HepG2 (cell line): Measurements from ENCODE around the gene COX6A2. TPM values are rescaled to one million over a fixed set of nuclear protein-coding genes. Genes with fewer than 3 reads are reported as not detected.

ENCODE experiments used
- DNMT1 ChIP-seq: sonication (generic); formaldehyde crosslinking; IDR thresholded peaks from 2 replicates; pipeline ENCODE4 v1.5.1; 2020; ENCODE audit warnings: mild to moderate bottlenecking, missing genetic modification reagents
- FLYWCH1 ChIP-seq: sonication (generic); formaldehyde crosslinking; IDR thresholded peaks from 2 replicates; pipeline ENCODE4 v1.8.1; 2023; ENCODE audit warnings: mild to moderate bottlenecking, missing genetic modification reagents
- GABPA ChIP-seq, 2 experiments: IDR thresholded peaks; 2 replicates each; pipeline ENCODE4 v1.6.1; 2011 to 2016; ENCODE audit warnings: low read depth in 2 of 2, low read length in 1 of 2, missing biosample characterization in 1 of 2, missing genetic modification characterization in 1 of 2
- GFI1 ChIP-seq: sonication (generic); formaldehyde crosslinking; IDR thresholded peaks from 2 replicates; pipeline ENCODE4 v1.5.0; 2020; ENCODE audit warnings: missing genetic modification reagents, mild to moderate bottlenecking, borderline replicate concordance
- MLX ChIP-seq: IDR thresholded peaks from 2 replicates; pipeline ENCODE4 v1.6.1; 2016
- MTF1 ChIP-seq: sonication (generic); formaldehyde crosslinking; IDR thresholded peaks from 2 replicates; pipeline ENCODE4 v1.5.0; 2020; ENCODE audit warnings: missing genetic modification reagents
- TAF1 ChIP-seq: sonication (generic); formaldehyde crosslinking; IDR thresholded peaks from 2 replicates; pipeline ENCODE4 v1.4.0; 2020; ENCODE audit warnings: missing genetic modification reagents
- WIZ ChIP-seq: sonication (generic); formaldehyde crosslinking; IDR thresholded peaks from 2 replicates; pipeline ENCODE4 v1.5.1; 2020; ENCODE audit warnings: mild to moderate bottlenecking, missing genetic modification reagents
- ZNF121 ChIP-seq: sonication (generic); formaldehyde crosslinking; IDR thresholded peaks from 2 replicates; pipeline ENCODE4 v1.5.0; 2020; ENCODE audit warnings: mild to moderate bottlenecking, missing genetic modification reagents
- ZNF530 ChIP-seq: sonication (generic); formaldehyde crosslinking; IDR thresholded peaks from 2 replicates; pipeline ENCODE4 v1.5.0; 2020; ENCODE audit warnings: low read depth, mild to moderate bottlenecking, missing genetic modification reagents
- ZNF570 ChIP-seq: sonication (generic); formaldehyde crosslinking; IDR thresholded peaks from 2 replicates; pipeline ENCODE4 v1.4.0; 2020; ENCODE audit warnings: mild to moderate bottlenecking, missing genetic modification reagents, borderline replicate concordance
- ZNF674 ChIP-seq: sonication (generic); formaldehyde crosslinking; IDR thresholded peaks from 2 replicates; pipeline ENCODE4 v1.5.0; 2020; ENCODE audit warnings: low read depth, mild to moderate bottlenecking, missing genetic modification reagents
- polyA plus RNA-seq, 8 experiments: library from polyadenylated mRNA; depleted of rRNA in 3 of 8; stranded (reverse) in 7 of 8; unstranded in 1 of 8; fragments of >200 nt; fragmentation: Illumina TruSeq in 4 of 8; extraction: Trizol in 4 of 8; gene quantifications; 2 replicates each; pipeline versions ENCODE4 v1.2.1 to v1.2.3, GENCODE V29; 2011 to 2016; ENCODE audit warnings: low read depth in 4 of 8, missing spikeins in 1 of 8, mixed read lengths in 1 of 8; ENCODE audit not compliant: insufficient read depth in 1 of 8
- total RNA-seq, 5 experiments: library from RNA; depleted of rRNA; stranded (reverse); fragments of >200 nt; fragmentation: Illumina TruSeq; extraction: Trizol; gene quantifications; 2 replicates each; pipeline ENCODE4 v1.2.3, GENCODE V29; 2016; ENCODE audit warnings: low read depth in 1 of 5
- TF ChIP-seq, protein P1 (sequence below): sonication (generic); formaldehyde crosslinking; IDR thresholded peaks from 2 replicates; pipeline ENCODE4 v1.5.0; 2020; ENCODE audit warnings: mild to moderate bottlenecking, missing genetic modification reagents, borderline replicate concordance
- TF ChIP-seq, protein P2 (sequence below): sonication (generic); formaldehyde crosslinking; IDR thresholded peaks from 2 replicates; pipeline ENCODE4 v1.8.1; 2023; ENCODE audit warnings: mild to moderate bottlenecking, missing genetic modification reagents
- TF ChIP-seq, protein P3 (sequence below): sonication (generic); formaldehyde crosslinking; IDR thresholded peaks from 2 replicates; pipeline ENCODE4 v1.5.0; 2020; ENCODE audit warnings: mild to moderate bottlenecking, missing genetic modification reagents

COX6A2 gene
- total and polyA plus RNA-seq, 2 of the 13 experiments (the other 11 are each of a cell fraction or from before 2014, with no cell fraction given), result not detected

DNA sequence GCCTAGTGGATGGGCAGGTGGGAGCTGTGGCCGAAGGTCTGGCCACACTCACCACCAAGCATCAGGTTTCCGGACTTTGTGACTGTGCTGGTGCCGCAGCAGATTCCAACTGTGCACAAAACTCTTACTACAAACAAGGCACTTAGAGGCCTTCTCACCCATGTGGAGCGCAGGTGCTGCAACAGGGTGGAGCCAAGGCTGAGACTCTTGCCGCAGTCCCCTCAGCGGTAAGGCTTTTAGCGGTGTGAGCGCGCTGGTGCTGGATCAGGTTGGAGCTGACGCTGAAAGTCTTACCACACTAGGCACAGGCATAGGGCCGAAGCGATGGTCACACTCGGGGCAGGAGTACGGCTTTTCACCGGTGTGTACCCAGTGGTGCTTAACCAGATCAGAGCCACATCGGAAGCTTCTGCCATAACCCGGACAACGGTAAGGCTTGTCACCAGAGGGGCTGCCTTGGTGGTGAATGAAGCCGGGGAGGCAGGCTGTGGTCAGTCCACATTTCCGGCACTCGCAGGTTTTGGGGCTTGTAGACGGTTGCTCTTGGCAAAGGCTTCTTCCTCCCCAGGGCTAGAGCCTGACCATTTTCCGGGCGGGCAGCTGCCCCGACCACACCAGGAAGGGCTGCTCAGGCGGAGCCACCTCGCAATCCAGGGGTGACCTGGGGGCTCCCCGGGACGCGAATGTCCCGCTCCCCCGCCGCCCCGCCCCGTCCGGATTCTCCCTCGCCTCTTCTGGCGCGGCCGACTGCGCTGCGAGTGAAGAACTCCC lies 30.1 kb upstream of the COX6A2 start (continued):
- TF ChIP-seq, protein P1, sequence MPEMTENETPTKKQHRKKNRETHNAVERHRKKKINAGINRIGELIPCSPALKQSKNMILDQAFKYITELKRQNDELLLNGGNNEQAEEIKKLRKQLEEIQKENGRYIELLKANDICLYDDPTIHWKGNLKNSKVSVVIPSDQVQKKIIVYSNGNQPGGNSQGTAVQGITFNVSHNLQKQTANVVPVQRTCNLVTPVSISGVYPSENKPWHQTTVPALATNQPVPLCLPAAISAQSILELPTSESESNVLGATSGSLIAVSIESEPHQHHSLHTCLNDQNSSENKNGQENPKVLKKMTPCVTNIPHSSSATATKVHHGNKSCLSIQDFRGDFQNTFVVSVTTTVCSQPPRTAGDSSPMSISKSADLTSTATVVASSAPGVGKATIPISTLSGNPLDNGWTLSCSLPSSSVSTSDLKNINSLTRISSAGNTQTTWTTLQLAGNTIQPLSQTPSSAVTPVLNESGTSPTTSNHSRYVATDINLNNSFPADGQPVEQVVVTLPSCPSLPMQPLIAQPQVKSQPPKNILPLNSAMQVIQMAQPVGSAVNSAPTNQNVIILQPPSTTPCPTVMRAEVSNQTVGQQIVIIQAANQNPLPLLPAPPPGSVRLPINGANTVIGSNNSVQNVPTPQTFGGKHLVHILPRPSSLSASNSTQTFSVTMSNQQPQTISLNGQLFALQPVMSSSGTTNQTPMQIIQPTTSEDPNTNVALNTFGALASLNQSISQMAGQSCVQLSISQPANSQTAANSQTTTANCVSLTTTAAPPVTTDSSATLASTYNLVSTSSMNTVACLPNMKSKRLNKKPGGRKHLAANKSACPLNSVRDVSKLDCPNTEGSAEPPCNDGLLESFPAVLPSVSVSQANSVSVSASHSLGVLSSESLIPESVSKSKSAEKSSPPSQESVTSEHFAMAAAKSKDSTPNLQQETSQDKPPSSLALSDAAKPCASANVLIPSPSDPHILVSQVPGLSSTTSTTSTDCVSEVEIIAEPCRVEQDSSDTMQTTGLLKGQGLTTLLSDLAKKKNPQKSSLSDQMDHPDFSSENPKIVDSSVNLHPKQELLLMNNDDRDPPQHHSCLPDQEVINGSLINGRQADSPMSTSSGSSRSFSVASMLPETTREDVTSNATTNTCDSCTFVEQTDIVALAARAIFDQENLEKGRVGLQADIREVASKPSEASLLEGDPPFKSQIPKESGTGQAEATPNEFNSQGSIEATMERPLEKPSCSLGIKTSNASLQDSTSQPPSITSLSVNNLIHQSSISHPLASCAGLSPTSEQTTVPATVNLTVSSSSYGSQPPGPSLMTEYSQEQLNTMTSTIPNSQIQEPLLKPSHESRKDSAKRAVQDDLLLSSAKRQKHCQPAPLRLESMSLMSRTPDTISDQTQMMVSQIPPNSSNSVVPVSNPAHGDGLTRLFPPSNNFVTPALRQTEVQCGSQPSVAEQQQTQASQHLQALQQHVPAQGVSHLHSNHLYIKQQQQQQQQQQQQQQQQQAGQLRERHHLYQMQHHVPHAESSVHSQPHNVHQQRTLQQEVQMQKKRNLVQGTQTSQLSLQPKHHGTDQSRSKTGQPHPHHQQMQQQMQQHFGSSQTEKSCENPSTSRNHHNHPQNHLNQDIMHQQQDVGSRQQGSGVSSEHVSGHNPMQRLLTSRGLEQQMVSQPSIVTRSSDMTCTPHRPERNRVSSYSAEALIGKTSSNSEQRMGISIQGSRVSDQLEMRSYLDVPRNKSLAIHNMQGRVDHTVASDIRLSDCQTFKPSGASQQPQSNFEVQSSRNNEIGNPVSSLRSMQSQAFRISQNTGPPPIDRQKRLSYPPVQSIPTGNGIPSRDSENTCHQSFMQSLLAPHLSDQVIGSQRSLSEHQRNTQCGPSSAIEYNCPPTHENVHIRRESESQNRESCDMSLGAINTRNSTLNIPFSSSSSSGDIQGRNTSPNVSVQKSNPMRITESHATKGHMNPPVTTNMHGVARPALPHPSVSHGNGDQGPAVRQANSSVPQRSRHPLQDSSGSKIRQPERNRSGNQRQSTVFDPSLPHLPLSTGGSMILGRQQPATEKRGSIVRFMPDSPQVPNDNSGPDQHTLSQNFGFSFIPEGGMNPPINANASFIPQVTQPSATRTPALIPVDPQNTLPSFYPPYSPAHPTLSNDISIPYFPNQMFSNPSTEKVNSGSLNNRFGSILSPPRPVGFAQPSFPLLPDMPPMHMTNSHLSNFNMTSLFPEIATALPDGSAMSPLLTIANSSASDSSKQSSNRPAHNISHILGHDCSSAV (CRISPR knock-in tag), result no peak
- TF ChIP-seq ZNF570 (no peak), FLYWCH1 (CRISPR knock-in tag) (no peak; the same call in 1 of the 2 replicates), ZNF674 (CRISPR knock-in tag) (peak; percentile 85; the same call in 1 of the 2 replicates), TAF1 (peak; percentile 90), ZNF121 (peak; percentile 81), MLX (CRISPR knock-in tag) (peak; percentile 72), GABPA (IDR thresholded peaks at IDR 0.05; ENCODE audit: low read depth, low read length) (no peak), GABPA (CRISPR knock-in tag; IDR thresholded peaks at IDR 0.05; ENCODE audit: low read depth) (peak; percentile 67), MTF1 (CRISPR knock-in tag) (peak; percentile 16; the same call in 1 of the 2 replicates), WIZ (CRISPR knock-in tag) (peak; percentile 95), GFI1 (peak; percentile 62; the same call in 1 of the 2 replicates), DNMT1 (CRISPR knock-in tag) (no peak), ZNF530 (CRISPR knock-in tag) (no peak)
- TF ChIP-seq, protein P2, sequence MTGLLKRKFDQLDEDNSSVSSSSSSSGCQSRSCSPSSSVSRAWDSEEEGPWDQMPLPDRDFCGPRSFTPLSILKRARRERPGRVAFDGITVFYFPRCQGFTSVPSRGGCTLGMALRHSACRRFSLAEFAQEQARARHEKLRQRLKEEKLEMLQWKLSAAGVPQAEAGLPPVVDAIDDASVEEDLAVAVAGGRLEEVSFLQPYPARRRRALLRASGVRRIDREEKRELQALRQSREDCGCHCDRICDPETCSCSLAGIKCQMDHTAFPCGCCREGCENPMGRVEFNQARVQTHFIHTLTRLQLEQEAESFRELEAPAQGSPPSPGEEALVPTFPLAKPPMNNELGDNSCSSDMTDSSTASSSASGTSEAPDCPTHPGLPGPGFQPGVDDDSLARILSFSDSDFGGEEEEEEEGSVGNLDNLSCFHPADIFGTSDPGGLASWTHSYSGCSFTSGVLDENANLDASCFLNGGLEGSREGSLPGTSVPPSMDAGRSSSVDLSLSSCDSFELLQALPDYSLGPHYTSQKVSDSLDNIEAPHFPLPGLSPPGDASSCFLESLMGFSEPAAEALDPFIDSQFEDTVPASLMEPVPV, result peak; percentile 93
- TF ChIP-seq, protein P3, sequence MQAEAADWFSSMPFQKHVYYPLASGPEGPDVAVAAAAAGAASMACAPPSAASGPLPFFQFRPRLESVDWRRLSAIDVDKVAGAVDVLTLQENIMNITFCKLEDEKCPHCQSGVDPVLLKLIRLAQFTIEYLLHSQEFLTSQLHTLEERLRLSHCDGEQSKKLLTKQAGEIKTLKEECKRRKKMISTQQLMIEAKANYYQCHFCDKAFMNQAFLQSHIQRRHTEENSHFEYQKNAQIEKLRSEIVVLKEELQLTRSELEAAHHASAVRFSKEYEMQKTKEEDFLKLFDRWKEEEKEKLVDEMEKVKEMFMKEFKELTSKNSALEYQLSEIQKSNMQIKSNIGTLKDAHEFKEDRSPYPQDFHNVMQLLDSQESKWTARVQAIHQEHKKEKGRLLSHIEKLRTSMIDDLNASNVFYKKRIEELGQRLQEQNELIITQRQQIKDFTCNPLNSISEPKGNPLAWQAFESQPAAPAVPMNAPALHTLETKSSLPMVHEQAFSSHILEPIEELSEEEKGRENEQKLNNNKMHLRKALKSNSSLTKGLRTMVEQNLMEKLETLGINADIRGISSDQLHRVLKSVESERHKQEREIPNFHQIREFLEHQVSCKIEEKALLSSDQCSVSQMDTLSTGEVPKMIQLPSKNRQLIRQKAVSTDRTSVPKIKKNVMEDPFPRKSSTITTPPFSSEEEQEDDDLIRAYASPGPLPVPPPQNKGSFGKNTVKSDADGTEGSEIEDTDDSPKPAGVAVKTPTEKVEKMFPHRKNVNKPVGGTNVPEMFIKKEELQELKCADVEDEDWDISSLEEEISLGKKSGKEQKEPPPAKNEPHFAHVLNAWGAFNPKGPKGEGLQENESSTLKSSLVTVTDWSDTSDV (CRISPR knock-in tag), result peak; percentile 25; the same call in 1 of the 2 replicates
